Left lung (tissue), 10 donors: ENCODE measurements around the gene RASGRF2. TPM values are rescaled to one million over a fixed set of nuclear protein-coding genes. Genes with fewer than 3 reads are reported as not detected.
"Not testable (repeated sequence)": the region's sequence is repeated elsewhere in the genome, so short reads cannot be mapped to it uniquely, and the experiment has no call there.

ENCODE experiments used
- ATAC-seq: fragments of 200-7000 bp; cut with Tn5 transposase; one replicate; pipeline ENCODE4 v1.9.1; 2020; ENCODE audit warnings: moderate library complexity
- DNase-seq, 4 donors: peaks; one replicate each; pipeline ENCODE4 v3.0.0-alpha.2; 2013 to 2020
- H3K27ac ChIP-seq, 2 donors: fragments of 200-600 bp; sonication (generic) in 1 of 2; one replicate each; pipeline versions ENCODE4 v1.5.0 to v1.8.0; 2020 to 2021
- H3K27me3 ChIP-seq, 2 donors: fragments of 200-600 bp; sonication (generic) in 1 of 2; one replicate each; pipeline versions ENCODE4 v1.5.0 to v1.8.0; 2020 to 2021
- H3K36me3 ChIP-seq, 2 donors: fragments of 200-600 bp; sonication (generic) in 1 of 2; one replicate each; pipeline versions ENCODE4 v1.5.0 to v1.8.0; 2020 to 2021
- H3K4me1 ChIP-seq, 2 donors: fragments of 200-600 bp; one replicate each; pipeline ENCODE4 v1.8.0; 2021
- H3K4me3 ChIP-seq, 2 donors: fragments of 200-600 bp; sonication (generic) in 1 of 2; one replicate each; pipeline versions ENCODE4 v1.5.0 to v1.8.0; 2020 to 2021; ENCODE audit warnings: mild to moderate bottlenecking in 1 of 2
- H3K9me3 ChIP-seq, 2 donors: fragments of 200-600 bp; sonication (generic) in 1 of 2; one replicate each; pipeline versions ENCODE4 v1.5.0 to v1.8.0; 2020 to 2021
- intact Hi-C, 2 donors: fragments of 100-400 bp; cut with DNase I; formaldehyde crosslinking; loops; one replicate each; pipeline versions ENCODE4 v1.11.2 to v1.14.2; 2022
- polyA plus RNA-seq, 6 donors: library from polyadenylated mRNA; unstranded; fragments of 120-200 nt; gene quantifications; one replicate each; pipeline ENCODE4 v1.2.1, GENCODE V29; 2013; ENCODE audit not compliant: insufficient read length in 6 of 6
- total RNA-seq, 2 donors: library from RNA; stranded (reverse); fragmentation: NEBNext Ultra II Directional; extraction: Animal tissue kit (Norgen Biotek cat#: 25700); gene quantifications; one replicate each; pipeline ENCODE4 v1.2.1, GENCODE V29; 2021
- TF ChIP-seq, protein P1 (sequence below), 2 donors: fragments of 200-600 bp; sonication (generic) in 1 of 2; IDR thresholded peaks; one replicate each; pipeline versions ENCODE4 v1.5.0 to v1.8.0; 2021; ENCODE audit warnings: antibody characterized with exemption in 2 of 2
- donor health status: DM: no; HTN: yes; CAD: no.
- donor health status: DM: no; HTN: no; CAD: no.

The RASGRF2 gene
- total and polyA plus RNA-seq, 8 donors = 1.3 to 7.5 (median 2.8) TPM

DNA sequence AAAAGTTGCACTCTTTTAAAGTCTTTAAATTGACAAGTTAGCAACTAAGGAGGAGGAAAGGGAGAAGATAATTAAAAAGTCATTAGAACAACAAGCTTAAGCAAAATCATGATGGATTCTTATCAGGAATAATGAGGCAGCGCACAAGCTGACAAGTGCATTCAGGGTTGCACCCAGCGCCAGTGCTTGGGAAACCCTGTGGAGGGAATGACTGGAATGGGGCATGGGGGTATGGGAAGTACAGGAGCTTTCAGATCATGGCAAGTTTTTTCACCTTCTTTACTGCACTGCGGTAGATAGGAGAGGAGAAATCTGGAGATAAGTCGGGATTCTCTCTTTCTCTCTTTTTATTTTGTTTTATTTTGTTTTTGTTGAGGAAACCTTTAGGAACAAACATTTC lies 155.1 kb downstream of the RASGRF2 start:
- Histone ChIP-seq H3K36me3 (no peaks in the 10 kb centered on the region), H3K27me3 (no peaks in the 10 kb centered on the region), H3K4me1 (no peaks in the 10 kb centered on the region), H3K9me3 (no peaks in the 10 kb centered on the region), H3K27ac (no peak overlapping the region), H3K4me3 (no peak overlapping the region)
- ATAC-seq = no peak
- no peak for DNase-seq
- intact Hi-C loops = no loop called here
- TF ChIP-seq, protein P1, sequence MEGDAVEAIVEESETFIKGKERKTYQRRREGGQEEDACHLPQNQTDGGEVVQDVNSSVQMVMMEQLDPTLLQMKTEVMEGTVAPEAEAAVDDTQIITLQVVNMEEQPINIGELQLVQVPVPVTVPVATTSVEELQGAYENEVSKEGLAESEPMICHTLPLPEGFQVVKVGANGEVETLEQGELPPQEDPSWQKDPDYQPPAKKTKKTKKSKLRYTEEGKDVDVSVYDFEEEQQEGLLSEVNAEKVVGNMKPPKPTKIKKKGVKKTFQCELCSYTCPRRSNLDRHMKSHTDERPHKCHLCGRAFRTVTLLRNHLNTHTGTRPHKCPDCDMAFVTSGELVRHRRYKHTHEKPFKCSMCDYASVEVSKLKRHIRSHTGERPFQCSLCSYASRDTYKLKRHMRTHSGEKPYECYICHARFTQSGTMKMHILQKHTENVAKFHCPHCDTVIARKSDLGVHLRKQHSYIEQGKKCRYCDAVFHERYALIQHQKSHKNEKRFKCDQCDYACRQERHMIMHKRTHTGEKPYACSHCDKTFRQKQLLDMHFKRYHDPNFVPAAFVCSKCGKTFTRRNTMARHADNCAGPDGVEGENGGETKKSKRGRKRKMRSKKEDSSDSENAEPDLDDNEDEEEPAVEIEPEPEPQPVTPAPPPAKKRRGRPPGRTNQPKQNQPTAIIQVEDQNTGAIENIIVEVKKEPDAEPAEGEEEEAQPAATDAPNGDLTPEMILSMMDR (IDR thresholded peaks at IDR 0.05) = no peak

DNA sequence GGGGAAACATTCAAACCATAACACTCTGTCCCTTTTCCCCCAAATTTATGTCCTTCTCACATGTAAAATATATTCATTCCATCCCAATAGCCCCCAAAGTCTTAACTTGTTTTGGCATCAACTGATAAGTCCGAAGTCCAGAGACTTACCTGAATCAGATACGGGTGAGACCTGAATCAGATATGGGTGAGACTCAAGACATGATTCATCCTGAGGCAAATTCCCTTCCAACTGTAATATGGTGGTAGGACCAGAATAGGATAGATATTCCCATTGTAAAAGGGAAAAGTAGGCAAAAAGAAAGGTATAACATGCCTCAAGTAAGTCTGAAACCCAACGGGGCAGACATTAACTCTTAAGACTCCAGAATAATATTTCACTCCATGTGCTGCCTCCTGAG lies 157.4 kb downstream of the RASGRF2 start:
- no peak for DNase-seq
- H3K27ac ChIP-seq = no peak overlapping the region
- no peaks in the 10 kb centered on the region for H3K36me3 ChIP-seq
- H3K27me3 ChIP-seq = no peaks in the 10 kb centered on the region
- no peak overlapping the region for H3K4me3 ChIP-seq
- TF ChIP-seq, protein P1 (IDR thresholded peaks at IDR 0.05) = no peak
- intact Hi-C loops = no loop called here
- no peak for ATAC-seq
- H3K9me3 ChIP-seq = no peaks in the 10 kb centered on the region
- H3K4me1 ChIP-seq = no peaks in the 10 kb centered on the region

DNA sequence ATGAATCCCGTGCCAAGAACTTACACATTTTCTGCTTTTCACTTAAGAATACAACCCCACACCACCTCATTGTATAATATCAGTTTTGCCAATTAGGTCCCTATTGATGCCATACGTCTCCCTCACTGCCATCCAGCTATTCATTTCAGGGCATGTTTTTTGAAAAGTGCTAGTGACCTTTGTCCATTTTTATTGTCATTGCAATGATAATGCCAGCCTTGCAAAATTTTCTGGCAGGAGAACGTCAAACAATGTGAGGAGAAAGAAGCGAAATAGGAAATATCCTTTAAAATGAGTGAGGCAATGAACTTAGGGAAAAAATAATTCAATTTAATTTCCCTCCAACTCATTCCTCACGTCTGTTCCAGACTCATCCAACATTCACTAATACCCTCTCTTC lies 161.1 kb downstream of the RASGRF2 start:
- no peak for ATAC-seq
- DNase-seq = no peak
- no peak overlapping the region for H3K4me3 ChIP-seq
- no peaks in the 10 kb centered on the region for H3K4me1 ChIP-seq
- intact Hi-C loops = no loop called here
- TF ChIP-seq, protein P1 (IDR thresholded peaks at IDR 0.05) = no peak
- no peaks in the 10 kb centered on the region for H3K27me3 ChIP-seq
- no peak overlapping the region for H3K27ac ChIP-seq
- H3K9me3 ChIP-seq = no peaks in the 10 kb centered on the region
- H3K36me3 ChIP-seq = no peaks in the 10 kb centered on the region

DNA sequence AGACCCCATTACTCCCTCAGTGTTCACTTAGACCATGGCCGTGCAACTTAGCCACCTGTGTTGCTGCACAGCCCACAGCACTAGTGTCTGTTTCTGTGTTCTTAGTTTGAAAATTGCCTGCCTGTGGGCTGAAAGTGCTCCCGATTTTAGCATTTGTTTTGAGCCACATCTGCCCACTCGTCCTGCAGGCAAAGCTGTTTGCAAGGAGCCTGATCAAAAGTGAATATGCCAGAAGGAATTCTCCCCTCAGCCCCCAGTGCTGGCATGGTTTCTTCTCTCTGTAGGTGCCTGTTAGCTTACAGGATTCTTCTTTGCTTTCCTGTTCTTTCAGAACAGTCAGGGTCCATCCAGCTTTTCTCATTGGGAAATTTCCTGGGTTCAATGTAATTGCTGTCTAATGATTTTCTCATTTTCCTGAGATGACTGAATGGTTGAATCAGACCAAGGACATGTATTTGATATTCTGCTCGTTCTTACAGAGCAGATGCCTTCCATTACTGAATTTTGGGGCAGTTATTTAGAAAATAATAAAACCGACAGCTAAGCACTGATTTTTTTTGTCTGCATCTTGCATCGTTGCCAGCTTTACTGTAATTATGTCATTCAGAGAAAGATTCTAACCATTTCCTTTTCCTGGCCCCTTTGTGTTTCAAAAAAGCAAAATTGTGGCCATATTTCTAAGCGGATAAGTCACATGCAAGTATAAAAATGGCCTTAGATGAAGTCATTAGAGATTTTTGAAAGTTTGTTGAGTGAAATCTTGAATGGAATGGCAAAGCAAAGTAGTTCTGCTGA lies 161.9 kb downstream of the RASGRF2 start:
- TF ChIP-seq, protein P1 (IDR thresholded peaks at IDR 0.05) = no peak
- no peaks in the 10 kb centered on the region for H3K9me3 ChIP-seq
- no peaks in the 10 kb centered on the region for H3K36me3 ChIP-seq
- intact Hi-C loops = no loop called here
- peak in 1 of 4 donors; percentile 6 for DNase-seq
- H3K4me1 ChIP-seq = no peaks in the 10 kb centered on the region
- no peaks in the 10 kb centered on the region for H3K27me3 ChIP-seq
- H3K27ac ChIP-seq = no peak overlapping the region
- H3K4me3 ChIP-seq = no peak overlapping the region
- no peak for ATAC-seq

DNA sequence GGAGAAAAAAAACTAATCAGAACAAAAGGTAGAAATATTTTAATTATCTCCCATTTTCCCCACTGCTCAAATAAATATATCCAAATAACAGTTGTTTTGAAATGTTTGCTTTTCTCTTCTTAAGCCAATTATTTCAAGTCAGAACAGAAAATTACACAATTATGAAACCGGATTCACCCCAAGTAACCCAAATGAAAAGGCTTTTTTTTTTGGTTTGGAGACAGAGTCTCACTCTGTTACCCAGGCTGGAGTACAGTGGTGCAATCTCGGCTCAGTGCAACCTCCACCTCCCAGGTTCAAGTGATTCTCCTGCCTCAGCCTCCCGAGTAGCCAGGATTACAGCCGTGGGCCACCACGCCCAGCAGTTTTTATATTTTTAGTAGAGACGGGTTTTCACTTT lies 164.5 kb downstream of the RASGRF2 start:
- ATAC-seq, H3K36me3 ChIP-seq, intact Hi-C loops, H3K9me3 ChIP-seq, DNase-seq, H3K27ac ChIP-seq, H3K4me1 ChIP-seq, H3K27me3 ChIP-seq, H3K4me3 ChIP-seq: not testable (repeated sequence)

DNA sequence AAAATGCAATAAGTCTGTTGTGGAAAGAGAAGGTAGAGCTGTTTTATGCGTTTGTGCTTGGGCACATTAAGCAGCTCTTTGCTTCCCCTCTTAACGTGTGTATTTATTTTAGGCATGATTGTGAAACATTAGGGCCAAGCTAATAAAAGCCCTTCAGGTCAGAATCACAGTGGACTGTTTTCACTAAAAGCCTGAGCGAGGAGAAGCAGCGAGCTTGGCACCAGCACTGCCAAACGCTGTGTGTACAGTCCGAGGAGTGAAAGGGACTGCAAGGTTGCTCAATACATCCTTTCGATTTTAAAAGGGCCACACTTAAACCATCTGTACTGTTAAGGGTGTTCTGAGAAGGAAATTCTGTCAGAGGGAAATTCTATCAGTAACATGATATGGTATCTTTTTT lies 165.8 kb downstream of the RASGRF2 start:
- intact Hi-C loops = no loop called here
- H3K27ac ChIP-seq = no peak overlapping the region
- TF ChIP-seq, protein P1 (IDR thresholded peaks at IDR 0.05) = no peak
- DNase-seq (peak; percentile 24 to 80 (median 67)), ATAC-seq (peak; percentile 98)
- no peak overlapping the region for H3K4me3 ChIP-seq
- H3K9me3 ChIP-seq = no peaks in the 10 kb centered on the region
- H3K36me3 ChIP-seq = no peaks in the 10 kb centered on the region
- H3K4me1 ChIP-seq = no peaks in the 10 kb centered on the region
- H3K27me3 ChIP-seq = no peaks in the 10 kb centered on the region
